CD8-positive, alpha-beta memory T cell (primary cell): ENCODE measurements around the gene SAE1. TPM values are rescaled to one million over a fixed set of nuclear protein-coding genes. Genes with fewer than 3 reads are reported as not detected.

Source experiments
- CTCF ChIA-PET: fragments of 350-600 bp; sonication (Branson Sonifier 250); formaldehyde crosslinking; loops from one replicate; lab custom pipeline; 2021; ENCODE audit warnings: antibody characterized with exemption; lab: Charles Lee
- POLR2A ChIA-PET: fragments of 350-600 bp; sonication (Branson Sonifier 250); formaldehyde crosslinking; loops from one replicate; lab custom pipeline; 2021; ENCODE audit warnings: antibody characterized with exemption; lab: Charles Lee
- DNase-seq, 5 donors: peaks; one replicate each; pipeline versions ENCODE4 v3.0.0 to v3.0.0-alpha.2; 2020 to 2022; ENCODE audit warnings: mixed read lengths in 1 of 5
- H3K27ac ChIP-seq: one replicate; pipeline ENCODE4 v1.7.0; 2013; ENCODE audit warnings: low read depth, mild to moderate bottlenecking, low read length, moderate library complexity
- H3K27me3 ChIP-seq: 2 replicates; pipeline ENCODE4 v1.7.0; 2013; ENCODE audit warnings: low read length, mild to moderate bottlenecking; ENCODE audit not compliant: insufficient read depth, poor library complexity, severe bottlenecking
- H3K36me3 ChIP-seq: 2 replicates; pipeline ENCODE4 v1.7.0; 2013; ENCODE audit warnings: mild to moderate bottlenecking, low read length, moderate library complexity; ENCODE audit not compliant: insufficient read depth
- H3K4me1 ChIP-seq: 2 replicates; pipeline ENCODE4 v1.7.0; 2013; ENCODE audit warnings: mild to moderate bottlenecking, low read length, moderate library complexity; ENCODE audit not compliant: insufficient read depth
- H3K4me3 ChIP-seq: 2 replicates; pipeline ENCODE4 v1.7.0; 2013; ENCODE audit warnings: mild to moderate bottlenecking, low read length
- H3K9me3 ChIP-seq: 2 replicates; pipeline ENCODE4 v1.7.0; 2013; ENCODE audit warnings: mild to moderate bottlenecking, low read length
- H3K27ac Mint-ChIP-seq, 8 donors: one replicate each; pipeline ENCODE4 v1.8.0; 2020 to 2021; ENCODE audit warnings: mixed read lengths in 8 of 8, mild to moderate bottlenecking in 6 of 8, inconsistent platforms in 3 of 8, moderate library complexity in 3 of 8
- H3K27me3 Mint-ChIP-seq, 2 donors: one replicate each; pipeline ENCODE4 v1.8.0; 2020 to 2021; ENCODE audit warnings: mixed read lengths in 2 of 2, mild to moderate bottlenecking in 1 of 2, moderate library complexity in 1 of 2
- H3K36me3 Mint-ChIP-seq, 3 donors: one replicate each; pipeline ENCODE4 v1.8.0; 2020 to 2021; ENCODE audit warnings: mixed read lengths in 3 of 3, inconsistent platforms in 1 of 3, mild to moderate bottlenecking in 1 of 3
- H3K4me1 Mint-ChIP-seq, 3 donors: one replicate each; pipeline ENCODE4 v1.8.0; 2020 to 2021; ENCODE audit warnings: mixed read lengths in 3 of 3, inconsistent platforms in 1 of 3, mild to moderate bottlenecking in 1 of 3
- H3K4me3 Mint-ChIP-seq, 7 donors: one replicate each; pipeline ENCODE4 v1.8.0; 2020 to 2021; ENCODE audit warnings: mixed read lengths in 7 of 7, mild to moderate bottlenecking in 6 of 7, moderate library complexity in 4 of 7, inconsistent platforms in 2 of 7
- H3K9me3 Mint-ChIP-seq, 5 donors: one replicate each; pipeline ENCODE4 v1.8.0; 2020 to 2022; ENCODE audit warnings: mixed read lengths in 5 of 5, mild to moderate bottlenecking in 3 of 5, moderate library complexity in 2 of 5, inconsistent platforms in 1 of 5
- polyA plus RNA-seq: library from polyadenylated mRNA; unstranded; fragments of 300-500 nt; fragmentation: Illumina TruSeq; gene quantifications from one replicate; pipeline ENCODE4 v1.2.3, GENCODE V29; 2021
- total RNA-seq, 2 experiments: library from RNA; stranded (reverse); gene quantifications; one replicate each; pipeline ENCODE4 v1.2.3, GENCODE V29; 2021

The SAE1 gene
- 100 to 1,000 TPM; 167 to 172 TPM for total RNA-seq
- polyA plus RNA-seq: 107 TPM

GRCh38 chr19:47130589-47131227, at the start of gene SAE1:
TSS of gene SAE1 (plus strand) at chr19:47130835. CDS start at chr19:47130931, 96 bp downstream.
- no peaks in the 10 kb centered on the region for H3K27me3 ChIP-seq
- peaks cover 0 to 3% (median 0%) of the 10 kb centered on the region in 5 donors for H3K9me3 Mint-ChIP-seq
- peak; percentile 85 to 94 (median 89) for DNase-seq
- H3K4me1 ChIP-seq: peaks cover 33% of the 10 kb centered on the region
- no peaks in the 10 kb centered on the region for H3K9me3 ChIP-seq
- peak within 1 kb of the TSS; percentile 96 to 100 (median 98) for H3K4me3 Mint-ChIP-seq
- POLR2A ChIA-PET: interaction anchor here (0.6 to 2.4 kb wide), 8 partner anchors 17 to 197 kb away, joined by 3 to 15 read pairs (median 6); partner anchors contain the start of gene ZC3H4
- H3K4me3 ChIP-seq: peak within 1 kb of the TSS; percentile 97
- CTCF ChIA-PET: interaction anchor here (0.8 to 9.0 kb wide), 25 partner anchors 11 to 126 kb away, joined by 3 to 87 read pairs (median 4); partner anchors contain the start of genes CCDC9 and ZC3H4
- H3K36me3 ChIP-seq: no peaks in the 10 kb centered on the region
- H3K27ac ChIP-seq: peak within 1 kb of the TSS; percentile 90
- H3K4me1 Mint-ChIP-seq: peaks cover 39 to 57% (median 52%) of the 10 kb centered on the region in 3 donors
- peaks cover 0 to 25% (median 0%) of the 10 kb centered on the region in 3 donors for H3K36me3 Mint-ChIP-seq
- H3K27me3 Mint-ChIP-seq: peaks cover 0 to 8% of the 10 kb centered on the region in 2 donors
- peak within 1 kb of the TSS; percentile 74 to 99 (median 96) for H3K27ac Mint-ChIP-seq

GRCh38 chr19:47081095-47081494, 49.5 kb upstream of the SAE1 start:
- H3K4me1 Mint-ChIP-seq: no peaks in the 10 kb centered on the region
- peaks cover 7 to 79% (median 9%) of the 10 kb centered on the region in 3 donors for H3K36me3 Mint-ChIP-seq

GRCh38 chr19:47082493-47082892, 48.1 kb upstream of the SAE1 start:
- Mint-ChIP-seq H3K9me3 (no peaks in the 10 kb centered on the region), H3K36me3 (peaks cover 7 to 77% (median 13%) of the 10 kb centered on the region in 3 donors), H3K4me1 (no peaks in the 10 kb centered on the region), H3K27ac (peak overlapping the region in 1 of 8 donors; percentile 85), H3K4me3 (no peak overlapping the region), H3K27me3 (no peaks in the 10 kb centered on the region)
- H3K4me1 ChIP-seq: no peaks in the 10 kb centered on the region
- CTCF ChIA-PET: interaction anchor here (1.0 to 4.5 kb wide), 3 partner anchors 31 to 162 kb away, joined by 3 to 87 read pairs (median 4); partner anchors contain the start of genes SAE1 and ZC3H4
- H3K4me3 ChIP-seq: no peak overlapping the region
- no peak for DNase-seq
- POLR2A ChIA-PET: no interaction called here
- no peaks in the 10 kb centered on the region for H3K27me3 ChIP-seq
- no peak overlapping the region for H3K27ac ChIP-seq
- H3K36me3 ChIP-seq: peaks cover 51% of the 10 kb centered on the region
- no peaks in the 10 kb centered on the region for H3K9me3 ChIP-seq

More at GRCh38 chr19:47081095-47081494, 49.5 kb upstream of the SAE1 start:
- H3K27me3 Mint-ChIP-seq: no peaks in the 10 kb centered on the region
- no peaks in the 10 kb centered on the region for H3K9me3 Mint-ChIP-seq
- H3K9me3 ChIP-seq: no peaks in the 10 kb centered on the region
- peak overlapping the region in 2 of 8 donors; percentile 35 to 46 for H3K27ac Mint-ChIP-seq
- no peaks in the 10 kb centered on the region for H3K4me1 ChIP-seq
- peaks cover 45% of the 10 kb centered on the region for H3K36me3 ChIP-seq
- no peak overlapping the region for H3K27ac ChIP-seq
- no peak overlapping the region for H3K4me3 ChIP-seq
- CTCF ChIA-PET: interaction anchor here (1.0 to 4.5 kb wide), 10 partner anchors 12 to 163 kb away, joined by 3 to 87 read pairs (median 6); partner anchors contain the start of genes SAE1 and ZC3H4
- no peaks in the 10 kb centered on the region for H3K27me3 ChIP-seq
- no peak for DNase-seq
- POLR2A ChIA-PET: interaction anchor here (1.0 kb wide), 1 partner anchor 32 kb away, joined by 3 read pairs; the partner anchor contains the start of gene ZC3H4
- no peak overlapping the region for H3K4me3 Mint-ChIP-seq

GRCh38 chr19:47084879-47085439, 45.7 kb upstream of the SAE1 start:
- Histone ChIP-seq H3K4me1 (no peaks in the 10 kb centered on the region), H3K27ac (no peak overlapping the region), H3K27me3 (no peaks in the 10 kb centered on the region), H3K4me3 (no peak overlapping the region), H3K36me3 (peaks cover 54% of the 10 kb centered on the region), H3K9me3 (no peaks in the 10 kb centered on the region)
- Mint-ChIP-seq H3K36me3 (peaks cover 7 to 83% (median 13%) of the 10 kb centered on the region in 3 donors), H3K4me1 (no peaks in the 10 kb centered on the region), H3K4me3 (no peak overlapping the region), H3K9me3 (no peaks in the 10 kb centered on the region), H3K27me3 (no peaks in the 10 kb centered on the region), H3K27ac (peak overlapping the region in 3 of 8 donors; percentile 29 to 63 (median 61))
- POLR2A ChIA-PET: no interaction called here
- DNase-seq: no peak
- CTCF ChIA-PET: interaction anchor here (1.4 to 1.6 kb wide), 2 partner anchors 46 to 48 kb away, joined by 4 to 5 read pairs; partner anchors contain the start of gene SAE1

- Histone ChIP-seq H3K4me1 (no peaks in the 10 kb centered on the region), H3K36me3 (peaks cover 48% of the 10 kb centered on the region), H3K27ac (no peak overlapping the region), H3K4me3 (no peak overlapping the region), H3K9me3 (no peaks in the 10 kb centered on the region), H3K27me3 (no peaks in the 10 kb centered on the region)
- no peak for DNase-seq
- H3K27ac Mint-ChIP-seq: peak overlapping the region in 2 of 8 donors; percentile 54 to 76
- ChIA-PET CTCF (no interaction called here), POLR2A (no interaction called here)
- H3K4me1 Mint-ChIP-seq: peaks cover 0 to 5% (median 4%) of the 10 kb centered on the region in 3 donors
- no peaks in the 10 kb centered on the region for H3K27me3 Mint-ChIP-seq
- H3K4me3 Mint-ChIP-seq: no peak overlapping the region
- H3K9me3 Mint-ChIP-seq: no peaks in the 10 kb centered on the region
- peaks cover 12 to 84% (median 18%) of the 10 kb centered on the region in 3 donors for H3K36me3 Mint-ChIP-seq
These were observed 44.4 kb upstream of the SAE1 start for GRCh38 chr19:47086280-47086679.

- ChIA-PET CTCF (no interaction called here), POLR2A (interaction anchor here (1.2 kb wide), 1 partner anchor 23 kb away, joined by 3 read pairs; the partner anchor contains the start of gene ZC3H4)
- DNase-seq: no peak
- no peak overlapping the region for H3K4me3 ChIP-seq
- Mint-ChIP-seq H3K27ac (peak overlapping the region in 3 of 8 donors; percentile 29 to 78 (median 30)), H3K27me3 (no peaks in the 10 kb centered on the region), H3K36me3 (peaks cover 5 to 76% (median 17%) of the 10 kb centered on the region in 3 donors), H3K4me3 (no peak overlapping the region), H3K4me1 (peaks cover 17 to 27% (median 23%) of the 10 kb centered on the region in 3 donors), H3K9me3 (no peaks in the 10 kb centered on the region)
- no peaks in the 10 kb centered on the region for H3K27me3 ChIP-seq
- H3K36me3 ChIP-seq: peaks cover 31% of the 10 kb centered on the region
- H3K9me3 ChIP-seq: no peaks in the 10 kb centered on the region
- H3K4me1 ChIP-seq: peaks cover 15% of the 10 kb centered on the region
- no peak overlapping the region for H3K27ac ChIP-seq
These were observed 40.8 kb upstream of the SAE1 start for GRCh38 chr19:47089767-47090350.

- no peaks in the 10 kb centered on the region for H3K9me3 Mint-ChIP-seq
These were observed 37.4 kb upstream of the SAE1 start for GRCh38 chr19:47093254-47093653.

More at GRCh38 chr19:47093254-47093653, 37.4 kb upstream of the SAE1 start:
- no peak overlapping the region for H3K27ac ChIP-seq
- ChIA-PET POLR2A (interaction anchor here (0.6 to 1.4 kb wide), 2 partner anchors 20 to 606 kb away, joined by 4 to 12 read pairs; partner anchors contain the start of gene ZC3H4), CTCF (interaction anchor here (1.0 to 3.5 kb wide), 5 partner anchors 13 to 93 kb away, joined by 3 to 16 read pairs (median 3); partner anchors contain the start of gene ZC3H4)
- H3K27ac Mint-ChIP-seq: peak overlapping the region in 6 of 8 donors; percentile 68 to 98 (median 90)
- no peaks in the 10 kb centered on the region for H3K27me3 Mint-ChIP-seq
- no peak for DNase-seq
- peaks cover 28% of the 10 kb centered on the region for H3K4me1 ChIP-seq
- peaks cover 5 to 71% (median 15%) of the 10 kb centered on the region in 3 donors for H3K36me3 Mint-ChIP-seq
- peaks cover 35 to 50% (median 47%) of the 10 kb centered on the region in 3 donors for H3K4me1 Mint-ChIP-seq
- no peak overlapping the region for H3K4me3 ChIP-seq
- H3K36me3 ChIP-seq: peaks cover 21% of the 10 kb centered on the region
- no peaks in the 10 kb centered on the region for H3K27me3 ChIP-seq
- no peak overlapping the region for H3K4me3 Mint-ChIP-seq
- H3K9me3 ChIP-seq: no peaks in the 10 kb centered on the region
